GM10847 (cell line): ENCODE data around the gene PPP5C.

ENCODE experiments used
- POLR2A ChIP-seq: IDR thresholded peaks from 2 replicates; pipeline ENCODE4 v1.6.1; 2011; ENCODE audit not compliant: insufficient read length; ENCODE audit errors: extremely low read depth

The PPP5C gene

DNA sequence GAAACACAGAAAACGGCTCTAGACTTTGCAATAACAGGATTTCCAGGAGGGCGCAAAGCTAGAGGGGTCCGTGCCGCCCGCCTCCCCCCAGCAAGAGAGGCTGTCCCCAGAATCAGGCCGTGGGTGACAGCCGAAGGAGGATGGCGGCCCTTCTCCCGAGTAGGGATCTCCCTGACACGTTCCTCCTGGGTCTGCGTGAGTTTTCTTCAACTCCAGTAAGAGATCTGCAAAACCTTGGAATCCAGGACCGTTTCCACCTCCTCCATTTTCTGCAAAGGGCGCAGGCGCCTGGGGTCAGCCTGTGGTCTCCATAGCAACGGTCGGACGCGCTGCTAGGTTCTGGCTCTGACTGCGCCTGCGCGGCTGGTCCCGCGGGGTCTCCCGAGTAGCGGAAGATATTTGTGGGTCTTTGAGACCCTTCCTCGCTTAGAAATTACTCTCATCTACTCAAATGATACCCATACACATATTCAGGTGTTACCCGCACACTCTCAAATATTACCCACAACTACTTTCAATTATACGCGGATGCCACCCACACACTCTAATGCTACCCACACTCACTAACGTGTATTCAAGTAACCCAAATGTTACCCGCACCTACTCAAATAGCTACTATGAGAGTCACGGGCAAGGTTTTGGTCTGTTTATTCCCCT lies 79.7 kb downstream of the PPP5C start:
- no peak for TF ChIP-seq POLR2A

DNA sequence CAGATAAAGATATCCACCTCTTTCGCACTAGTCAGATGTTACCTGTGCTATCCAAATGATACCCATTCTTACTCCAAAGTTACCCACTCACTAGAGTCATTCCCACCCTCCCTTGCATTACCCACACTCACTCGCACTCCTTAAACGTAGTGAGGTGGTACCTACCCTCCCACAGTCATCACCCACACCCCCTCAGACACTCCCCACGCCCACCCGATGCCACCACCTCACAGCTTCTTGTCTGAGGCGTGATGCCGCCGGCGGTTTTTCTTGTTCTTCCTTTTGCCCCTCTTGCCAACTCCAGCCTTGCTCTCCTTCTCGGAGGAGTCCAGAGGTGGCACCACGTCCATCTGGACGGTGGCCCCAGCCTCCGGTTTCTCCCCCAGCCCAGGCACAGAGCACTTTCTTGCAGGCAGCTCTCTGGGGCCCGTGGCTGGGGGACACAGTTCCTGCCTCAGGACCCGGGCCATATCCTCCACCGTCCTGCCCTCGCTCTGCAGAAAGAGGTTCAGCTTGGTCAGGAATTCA lies 80.7 kb downstream of the PPP5C start:
- TF ChIP-seq POLR2A, result no peak

DNA sequence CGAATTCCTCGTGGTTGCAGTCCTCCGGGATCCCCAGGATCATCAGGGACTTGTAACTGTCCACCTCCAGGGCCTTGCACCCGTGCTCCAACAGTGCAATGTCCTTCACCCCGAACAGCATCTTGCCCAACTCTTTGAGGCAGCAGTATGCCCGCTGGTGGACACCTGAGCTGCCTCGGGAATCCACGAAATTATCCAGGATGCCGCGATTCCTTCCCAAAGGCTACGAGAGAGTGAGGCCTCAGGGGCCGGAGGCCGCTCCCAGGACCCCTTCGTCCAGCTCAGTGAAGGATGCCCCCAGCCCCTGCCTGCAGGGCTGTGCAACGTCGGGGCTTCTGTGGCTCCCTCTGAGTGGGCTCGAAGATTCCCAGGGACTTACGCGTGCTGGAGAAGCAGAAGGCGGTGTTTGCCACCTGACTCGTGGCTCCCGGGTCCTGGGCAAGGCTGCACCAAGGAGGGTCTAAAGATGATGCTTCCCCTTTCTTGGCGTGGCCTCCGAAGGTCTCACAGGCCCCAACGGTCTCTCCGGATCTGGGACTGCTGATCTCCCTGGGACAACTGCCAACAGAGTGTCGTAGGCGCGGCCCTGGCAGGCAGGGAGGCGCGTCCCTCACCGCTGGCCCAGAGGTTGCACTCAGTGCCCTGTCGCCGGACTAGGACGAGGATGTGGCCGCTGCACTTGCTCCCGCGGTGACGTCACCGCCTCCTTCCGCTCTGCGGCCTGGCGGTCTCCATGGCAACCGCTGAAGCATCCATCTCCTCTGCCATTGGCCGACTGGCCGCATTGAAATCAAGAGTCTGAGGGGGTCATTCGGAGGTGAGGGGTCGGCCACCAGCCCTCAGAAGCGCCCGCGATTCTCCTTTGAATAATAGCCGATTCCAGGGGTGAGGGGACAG lies 81.6 kb downstream of the PPP5C start, which contains the start of gene PNMA8C:
Gene PNMA8C (minus strand): TSS at position 698 of the 897 bp plus-strand sequence. CDS start 577 bp downstream, at position 121.
- TF ChIP-seq POLR2A, result no peak

DNA sequence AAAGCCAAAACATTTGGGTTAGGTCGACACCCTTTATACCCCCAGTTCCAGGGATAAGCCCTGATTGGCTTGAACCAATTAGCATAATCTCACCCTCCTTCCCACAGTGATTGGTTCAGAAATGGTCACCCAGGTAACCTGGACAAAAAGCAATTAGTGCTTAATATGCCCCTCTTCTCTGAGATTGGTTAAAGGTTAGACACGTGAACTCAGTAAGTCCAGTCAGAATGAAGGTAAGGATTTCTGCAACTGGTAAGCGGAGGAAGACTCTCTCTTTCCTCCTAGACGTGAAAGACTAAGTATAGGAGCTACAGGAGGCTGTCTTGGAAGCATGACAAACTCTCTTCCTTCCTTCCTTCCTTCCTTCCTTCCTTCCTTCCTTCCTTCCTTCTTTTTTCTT lies 83.1 kb downstream of the PPP5C start:
- TF ChIP-seq POLR2A, result no peak

DNA sequence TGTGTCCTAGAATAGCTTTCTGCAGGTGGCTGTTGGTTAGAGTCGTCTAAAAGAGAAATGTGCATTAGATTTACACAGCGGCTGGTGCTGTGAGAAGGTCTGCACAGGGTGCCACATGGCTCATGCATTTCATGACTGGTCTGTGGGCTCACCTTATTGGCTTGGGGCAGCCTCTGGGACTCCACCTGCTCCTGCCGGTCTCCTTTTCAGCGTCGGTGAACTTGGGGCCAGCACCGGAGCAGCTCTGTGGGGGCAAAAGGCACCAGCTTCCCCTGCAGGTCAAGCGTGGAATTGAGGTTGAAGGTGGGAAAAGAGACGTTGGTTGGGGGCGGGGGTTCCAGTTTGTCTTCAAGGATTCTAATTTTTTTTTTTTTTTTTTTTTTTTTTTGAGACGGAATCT lies 84.9 kb downstream of the PPP5C start:
- TF ChIP-seq POLR2A, result no peak

DNA sequence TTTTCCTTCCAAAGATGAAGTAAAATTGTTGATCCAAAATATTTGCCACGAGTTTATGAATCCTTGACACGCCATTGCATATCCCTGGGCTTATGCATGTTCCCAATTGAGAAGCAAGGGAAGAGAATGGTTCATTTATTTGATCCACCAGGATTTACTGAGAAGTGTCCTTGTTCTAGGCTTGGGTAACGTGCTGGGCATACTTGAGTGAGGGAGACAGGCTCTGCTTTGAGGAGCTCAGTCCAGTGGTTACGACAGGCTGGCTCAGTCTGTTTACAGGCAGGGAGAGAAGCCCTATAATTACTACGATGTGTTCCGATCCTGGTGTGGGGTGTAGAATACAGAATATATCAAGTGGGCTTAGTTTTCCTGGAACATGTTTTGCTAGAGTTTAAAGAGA lies 88.1 kb downstream of the PPP5C start:
- TF ChIP-seq POLR2A, result no peak
